H9 (cell line): Measurements from ENCODE around the gene USP35. TPM values are rescaled to one million over a fixed set of nuclear protein-coding genes. Genes with fewer than 3 reads are reported as not detected.

Experiments used
- DNase-seq: peaks from one replicate; pipeline ENCODE4 v3.0.0-alpha.2; 2017
- H2AFZ ChIP-seq: one replicate; pipeline ENCODE4 v1.6.1; 2013; ENCODE audit warnings: mild to moderate bottlenecking, low read length, control low read depth, moderate library complexity
- H2AK5ac ChIP-seq: 2 replicates; pipeline ENCODE4 v1.6.1; 2013; ENCODE audit warnings: low read length, control low read depth, mixed read lengths; ENCODE audit not compliant: insufficient read length
- H2BK120ac ChIP-seq: one replicate; pipeline ENCODE4 v1.6.1; 2013; ENCODE audit warnings: low read depth, mild to moderate bottlenecking, low read length, control low read depth, inconsistent platforms; ENCODE audit not compliant: poor library complexity, severe bottlenecking
- H2BK12ac ChIP-seq: 2 replicates; pipeline ENCODE4 v1.6.1; 2013; ENCODE audit warnings: low read length, control low read depth, mixed read lengths, low read depth; ENCODE audit not compliant: insufficient read length
- H2BK15ac ChIP-seq: 2 replicates; pipeline ENCODE4 v1.6.1; 2013; ENCODE audit warnings: low read depth, low read length, control low read depth
- H2BK20ac ChIP-seq: one replicate; pipeline ENCODE4 v1.6.1; 2013; ENCODE audit warnings: low read depth, mild to moderate bottlenecking, low read length, control low read depth, inconsistent platforms; ENCODE audit not compliant: poor library complexity, severe bottlenecking
- H2BK5ac ChIP-seq: 2 replicates; pipeline ENCODE4 v1.6.1; 2013; ENCODE audit warnings: low read length, control low read depth, mixed read lengths; ENCODE audit not compliant: insufficient read length
- H3K14ac ChIP-seq: 2 replicates; pipeline ENCODE4 v1.6.1; 2013; ENCODE audit warnings: low read length, control low read depth; ENCODE audit not compliant: insufficient read depth
- H3K18ac ChIP-seq: 2 replicates; pipeline ENCODE4 v1.6.1; 2013; ENCODE audit warnings: low read depth, mild to moderate bottlenecking, mixed read lengths, low read length, control low read depth; ENCODE audit not compliant: insufficient read length
- H3K23ac ChIP-seq: 2 replicates; pipeline ENCODE4 v1.6.1; 2013; ENCODE audit warnings: low read length, control low read depth, mixed read lengths, low read depth; ENCODE audit not compliant: insufficient read length
- H3K23me2 ChIP-seq: 2 replicates; pipeline ENCODE4 v1.6.1; 2013; ENCODE audit warnings: low read depth, mild to moderate bottlenecking, mixed read lengths, low read length, control low read depth; ENCODE audit not compliant: insufficient read length, poor library complexity, severe bottlenecking
- H3K27ac ChIP-seq: 2 replicates; pipeline ENCODE4 v1.5.1; 2013; ENCODE audit warnings: low read length, control low read depth, mixed read lengths, low read depth; ENCODE audit not compliant: insufficient read length
- H3K27me3 ChIP-seq: 2 replicates; pipeline ENCODE4 v1.6.1; 2013; ENCODE audit warnings: low read length, control low read depth, inconsistent platforms; ENCODE audit not compliant: insufficient read depth
- H3K4ac ChIP-seq: 2 replicates; pipeline ENCODE4 v1.6.1; 2013; ENCODE audit warnings: low read depth, mild to moderate bottlenecking, control low read depth, inconsistent platforms, low read length, moderate library complexity
- H3K4me1 ChIP-seq: 2 replicates; pipeline ENCODE4 v1.6.1; 2013; ENCODE audit warnings: low read length, control low read depth, inconsistent platforms; ENCODE audit not compliant: insufficient read depth
- H3K4me2 ChIP-seq: 2 replicates; pipeline ENCODE4 v1.6.1; 2013; ENCODE audit warnings: low read length, control low read depth, mixed read lengths; ENCODE audit not compliant: insufficient read length, insufficient read depth
- H3K56ac ChIP-seq: 2 replicates; pipeline ENCODE4 v1.6.1; 2013; ENCODE audit warnings: low read depth, mild to moderate bottlenecking, mixed read lengths, low read length, control low read depth; ENCODE audit not compliant: insufficient read length
- H3K79me1 ChIP-seq: 2 replicates; pipeline ENCODE4 v1.6.1; 2013; ENCODE audit warnings: low read depth, mild to moderate bottlenecking, moderate library complexity, low read length, control low read depth, inconsistent platforms; ENCODE audit not compliant: insufficient read depth, poor library complexity, severe bottlenecking
- H3K79me2 ChIP-seq: 2 replicates; pipeline ENCODE4 v1.6.1; 2013; ENCODE audit warnings: low read length, control low read depth, inconsistent platforms; ENCODE audit not compliant: insufficient read depth
- H3K9ac ChIP-seq: 2 replicates; pipeline ENCODE4 v1.6.1; 2013; ENCODE audit warnings: low read length, control low read depth, mixed read lengths; ENCODE audit not compliant: insufficient read length; ENCODE audit errors: extremely low read depth
- H3K9me3 ChIP-seq: one replicate; pipeline ENCODE4 v1.6.1; 2013; ENCODE audit warnings: low read depth, low read length, inconsistent platforms; ENCODE audit not compliant: control insufficient read depth
- H3T11ph ChIP-seq: one replicate; pipeline ENCODE4 v1.6.1; 2013; ENCODE audit warnings: mild to moderate bottlenecking, low read length, control low read depth, inconsistent platforms
- H4K20me1 ChIP-seq: one replicate; pipeline ENCODE4 v1.6.1; 2013; ENCODE audit not compliant: control insufficient read depth, insufficient read length, insufficient read depth
- H4K5ac ChIP-seq: 2 replicates; pipeline ENCODE4 v1.6.1; 2013; ENCODE audit warnings: low read depth, mild to moderate bottlenecking, mixed read lengths, low read length, control low read depth; ENCODE audit not compliant: insufficient read length
- H4K8ac ChIP-seq: replicated peaks from 2 replicates; pipeline ENCODE4 v1.6.1; 2013; ENCODE audit warnings: low read length, control low read depth, mixed read lengths, low read depth; ENCODE audit not compliant: insufficient read length
- H4K91ac ChIP-seq: 2 replicates; pipeline ENCODE4 v1.6.1; 2013; ENCODE audit warnings: low read depth, mild to moderate bottlenecking, moderate library complexity, mixed read lengths, low read length, control low read depth; ENCODE audit not compliant: insufficient read length
- H3K27ac Mint-ChIP-seq, 3 experiments: 2 replicates in 2 of 3; 3 replicates in 1 of 3; pipeline ENCODE4 v1.8.0; 2020 to 2021; ENCODE audit warnings: mixed read lengths in 3 of 3, mild to moderate bottlenecking in 1 of 3, moderate library complexity in 1 of 3
- H3K27me3 Mint-ChIP-seq: 2 replicates; pipeline ENCODE4 v1.8.0; 2021; ENCODE audit warnings: low read depth, mild to moderate bottlenecking, moderate library complexity, mixed read lengths
- H3K36me3 Mint-ChIP-seq, 3 experiments: 2 replicates in 2 of 3; 3 replicates in 1 of 3; pipeline ENCODE4 v1.8.0; 2020 to 2021; ENCODE audit warnings: low read depth in 3 of 3, mixed read lengths in 3 of 3; ENCODE audit not compliant: insufficient read depth in 1 of 3
- H3K4me1 Mint-ChIP-seq, 2 experiments: 2 replicates each; pipeline ENCODE4 v1.8.0; 2020; ENCODE audit warnings: mixed read lengths in 2 of 2
- H3K4me3 Mint-ChIP-seq, 2 experiments: 2 replicates in 1 of 2; 3 replicates in 1 of 2; pipeline ENCODE4 v1.8.0; 2020 to 2021; ENCODE audit warnings: mild to moderate bottlenecking in 2 of 2, mixed read lengths in 2 of 2, moderate library complexity in 1 of 2
- H3K9me3 Mint-ChIP-seq, 2 experiments: 2 replicates in 1 of 2; 3 replicates in 1 of 2; pipeline ENCODE4 v1.8.0; 2020; ENCODE audit warnings: mild to moderate bottlenecking in 2 of 2, mixed read lengths in 2 of 2, moderate library complexity in 1 of 2
- WGBS: extraction: QIAGEN DNeasy Blood & Tissue Kit; methylation state at CpG from one replicate; pipeline ENCODE4 v1.1.7; 2013; ENCODE audit warnings: missing lambda C conversion rate, low lambda C conversion rate, mixed read lengths; ENCODE audit not compliant: insufficient read length; ENCODE audit errors: extremely low coverage; 5-methylcytosine and 5-hydroxymethylcytosine counted together
- total RNA-seq: library from RNA; stranded (reverse); gene quantifications from 2 replicates; pipeline ENCODE4 v1.2.1, GENCODE V29; 2021
- TF ChIP-seq, protein P1 (sequence below): fragments of 200-600 bp; sonication (generic); conservative IDR thresholded peaks from 3 replicates; pipeline ENCODE4 v1.8.0; 2021; ENCODE audit warnings: antibody characterized with exemption, mild to moderate bottlenecking

USP35 gene
- total RNA-seq, 1 experiment from 2014 or later, result 6.8 TPM

DNA sequence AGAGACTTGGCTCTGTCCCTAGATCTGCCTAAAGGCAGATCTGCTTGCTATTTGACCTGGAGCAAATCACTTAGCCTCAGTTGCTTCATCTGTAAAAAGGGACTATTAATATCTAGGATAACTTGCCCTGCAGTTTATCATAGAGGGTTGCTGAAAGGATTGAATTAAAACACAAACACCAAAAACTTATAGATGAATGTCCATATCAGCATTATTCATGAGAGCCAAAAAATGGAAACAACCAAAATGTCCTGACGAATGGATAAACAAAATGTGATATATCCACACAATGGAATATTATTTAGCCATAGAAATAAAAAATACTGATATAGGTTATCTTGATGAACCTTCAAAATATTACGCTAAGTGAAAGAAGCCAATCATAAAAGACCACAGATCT lies 67.2 kb downstream of the USP35 start:
- no peak overlapping the region for H2BK15ac ChIP-seq
- no peaks in the 10 kb centered on the region for H3K36me3 Mint-ChIP-seq
- no peak overlapping the region for H3K18ac ChIP-seq
- no peaks in the 10 kb centered on the region; the same call in 1 of the 2 replicates for H3K4me1 ChIP-seq
- peaks cover 6 to 11% of the 10 kb centered on the region in 2 experiments for H3K4me1 Mint-ChIP-seq
- TF ChIP-seq, protein P1, sequence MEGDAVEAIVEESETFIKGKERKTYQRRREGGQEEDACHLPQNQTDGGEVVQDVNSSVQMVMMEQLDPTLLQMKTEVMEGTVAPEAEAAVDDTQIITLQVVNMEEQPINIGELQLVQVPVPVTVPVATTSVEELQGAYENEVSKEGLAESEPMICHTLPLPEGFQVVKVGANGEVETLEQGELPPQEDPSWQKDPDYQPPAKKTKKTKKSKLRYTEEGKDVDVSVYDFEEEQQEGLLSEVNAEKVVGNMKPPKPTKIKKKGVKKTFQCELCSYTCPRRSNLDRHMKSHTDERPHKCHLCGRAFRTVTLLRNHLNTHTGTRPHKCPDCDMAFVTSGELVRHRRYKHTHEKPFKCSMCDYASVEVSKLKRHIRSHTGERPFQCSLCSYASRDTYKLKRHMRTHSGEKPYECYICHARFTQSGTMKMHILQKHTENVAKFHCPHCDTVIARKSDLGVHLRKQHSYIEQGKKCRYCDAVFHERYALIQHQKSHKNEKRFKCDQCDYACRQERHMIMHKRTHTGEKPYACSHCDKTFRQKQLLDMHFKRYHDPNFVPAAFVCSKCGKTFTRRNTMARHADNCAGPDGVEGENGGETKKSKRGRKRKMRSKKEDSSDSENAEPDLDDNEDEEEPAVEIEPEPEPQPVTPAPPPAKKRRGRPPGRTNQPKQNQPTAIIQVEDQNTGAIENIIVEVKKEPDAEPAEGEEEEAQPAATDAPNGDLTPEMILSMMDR, result no peak
- no peaks in the 10 kb centered on the region for H3K9me3 ChIP-seq
- no peak overlapping the region for H3K14ac ChIP-seq
- H3K9me3 Mint-ChIP-seq, result no peaks in the 10 kb centered on the region
- H2BK20ac ChIP-seq, result no peak overlapping the region
- no peaks in the 10 kb centered on the region for H4K20me1 ChIP-seq
- H2BK12ac ChIP-seq, result no peak overlapping the region
- no peaks in the 10 kb centered on the region for H3K27me3 Mint-ChIP-seq
- no peak overlapping the region for H3K56ac ChIP-seq
- H3T11ph ChIP-seq, result no peak overlapping the region
- no peak overlapping the region for H3K9ac ChIP-seq
- H3K27ac Mint-ChIP-seq, result peak overlapping the region in 1 of 3 experiments; percentile 30; a peak in 1 of 7 replicates
- H4K8ac ChIP-seq, result no peak overlapping the region
- no peak overlapping the region for H3K27ac ChIP-seq
- H2BK120ac ChIP-seq, result no peak overlapping the region
- H3K27me3 ChIP-seq, result no peaks in the 10 kb centered on the region
- no peak overlapping the region for H3K4me3 Mint-ChIP-seq
- no peak overlapping the region for H2AK5ac ChIP-seq
- no peaks in the 10 kb centered on the region for H3K23me2 ChIP-seq
- H4K91ac ChIP-seq, result no peak overlapping the region
- no CpG with 5 or more reads among the region's 2 CpGs for WGBS
- no peaks in the 10 kb centered on the region for H3K79me1 ChIP-seq
- H3K4me2 ChIP-seq, result no peak overlapping the region
- no peak overlapping the region for H3K23ac ChIP-seq
- no peak overlapping the region for H4K5ac ChIP-seq
- H3K4ac ChIP-seq, result no peak overlapping the region
- no peaks in the 10 kb centered on the region for H3K79me2 ChIP-seq
- DNase-seq, result no peak
- no peak overlapping the region for H2BK5ac ChIP-seq
- no peak overlapping the region for H2AFZ ChIP-seq
